ENCODE measurements around the gene ECEL1. TPM values are rescaled to one million over a fixed set of nuclear protein-coding genes. Genes with fewer than 3 reads are reported as not detected.
A peak's percentile ranks its signal among the peaks of the same experiment; 100 is the strongest.

Gene ECEL1
- total RNA-seq, 3 donors from 2014 or later = 0.16 to 0.24 TPM; not detected in 1

- ATAC-seq = no peak
- H3K4me3 ChIP-seq = no peak overlapping the region
- no peaks in the 10 kb centered on the region for H3K36me3 ChIP-seq (ENCODE audit: low read depth)
- intact Hi-C loops (cut with DNase I, micrococcal nuclease) = no loop called here
- DNase-seq = no peak
- H3K9me3 ChIP-seq = no peaks in the 10 kb centered on the region
- TF ChIP-seq, protein P1, sequence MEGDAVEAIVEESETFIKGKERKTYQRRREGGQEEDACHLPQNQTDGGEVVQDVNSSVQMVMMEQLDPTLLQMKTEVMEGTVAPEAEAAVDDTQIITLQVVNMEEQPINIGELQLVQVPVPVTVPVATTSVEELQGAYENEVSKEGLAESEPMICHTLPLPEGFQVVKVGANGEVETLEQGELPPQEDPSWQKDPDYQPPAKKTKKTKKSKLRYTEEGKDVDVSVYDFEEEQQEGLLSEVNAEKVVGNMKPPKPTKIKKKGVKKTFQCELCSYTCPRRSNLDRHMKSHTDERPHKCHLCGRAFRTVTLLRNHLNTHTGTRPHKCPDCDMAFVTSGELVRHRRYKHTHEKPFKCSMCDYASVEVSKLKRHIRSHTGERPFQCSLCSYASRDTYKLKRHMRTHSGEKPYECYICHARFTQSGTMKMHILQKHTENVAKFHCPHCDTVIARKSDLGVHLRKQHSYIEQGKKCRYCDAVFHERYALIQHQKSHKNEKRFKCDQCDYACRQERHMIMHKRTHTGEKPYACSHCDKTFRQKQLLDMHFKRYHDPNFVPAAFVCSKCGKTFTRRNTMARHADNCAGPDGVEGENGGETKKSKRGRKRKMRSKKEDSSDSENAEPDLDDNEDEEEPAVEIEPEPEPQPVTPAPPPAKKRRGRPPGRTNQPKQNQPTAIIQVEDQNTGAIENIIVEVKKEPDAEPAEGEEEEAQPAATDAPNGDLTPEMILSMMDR (IDR thresholded peaks at IDR 0.05) = no peak
- peaks cover 6% of the 10 kb centered on the region for H3K4me1 ChIP-seq (ENCODE audit: low read depth)
Observed at GRCh38 chr2:232503809-232504323, 16.2 kb upstream of the ECEL1 start.

GRCh38 chr2:232502911-232503808, 15.5 kb upstream of the ECEL1 start:
- Histone ChIP-seq H3K36me3 (ENCODE audit: low read depth) (no peaks in the 10 kb centered on the region), H3K4me1 (ENCODE audit: low read depth) (peaks cover 6% of the 10 kb centered on the region), H3K9me3 (no peaks in the 10 kb centered on the region), H3K4me3 (no peak overlapping the region)
- intact Hi-C loops (cut with DNase I, micrococcal nuclease) = no loop called here
- DNase-seq (peak in 1 of 3 donors; percentile 36), ATAC-seq (peak; percentile 29)
- TF ChIP-seq, protein P1 (IDR thresholded peaks at IDR 0.05) = no peak

GRCh38 chr2:232502511-232502910, 14.9 kb upstream of the ECEL1 start:
- Histone ChIP-seq H3K9me3 (no peaks in the 10 kb centered on the region), H3K4me3 (no peak overlapping the region), H3K36me3 (ENCODE audit: low read depth) (no peaks in the 10 kb centered on the region), H3K4me1 (ENCODE audit: low read depth) (peaks cover 6% of the 10 kb centered on the region)
- DNase-seq = no peak
- no peak for ATAC-seq
- TF ChIP-seq, protein P1 (IDR thresholded peaks at IDR 0.05) = no peak
- intact Hi-C loops (cut with DNase I, micrococcal nuclease) = no loop called here

DNA sequence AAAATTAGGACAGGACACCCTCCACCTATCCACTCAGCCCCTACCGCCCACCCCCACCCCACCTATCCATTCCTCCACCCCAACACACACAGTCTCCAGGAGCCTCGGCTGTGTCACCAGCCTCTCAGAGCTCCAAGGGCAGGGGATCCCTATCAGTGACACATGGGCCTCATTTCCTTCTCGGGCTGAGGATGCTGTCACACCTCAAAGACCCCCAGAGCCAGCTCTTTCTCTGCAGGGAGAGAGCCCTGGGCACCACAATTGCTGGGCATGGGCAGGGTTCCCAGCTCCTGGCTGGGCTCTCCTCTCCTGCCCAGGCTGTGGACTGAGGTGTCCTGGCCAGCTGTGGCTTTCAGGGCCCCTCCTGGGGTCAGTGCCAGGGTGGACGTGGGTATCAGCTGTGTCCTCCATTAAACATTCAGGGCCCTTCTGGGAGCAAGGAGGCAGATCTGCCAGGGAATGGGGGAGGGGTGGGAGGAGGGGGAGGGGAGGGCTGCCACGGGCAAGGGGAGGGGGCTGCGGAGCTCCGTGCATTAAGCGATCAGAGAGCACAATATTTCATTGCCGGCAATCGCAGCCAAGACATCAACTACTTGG, 14.3 kb upstream of the ECEL1 start:
- DNase-seq = no peak
- no peaks in the 10 kb centered on the region for H3K9me3 ChIP-seq
- H3K4me3 ChIP-seq = no peak overlapping the region
- intact Hi-C loops (cut with DNase I, micrococcal nuclease) = no loop called here
- H3K36me3 ChIP-seq (ENCODE audit: low read depth) = no peaks in the 10 kb centered on the region
- no peak for ATAC-seq
- TF ChIP-seq, protein P1 (IDR thresholded peaks at IDR 0.05) = no peak
- peaks cover 6% of the 10 kb centered on the region for H3K4me1 ChIP-seq (ENCODE audit: low read depth)

GRCh38 chr2:232501331-232501771, 13.7 kb upstream of the ECEL1 start:
- Histone ChIP-seq H3K9me3 (no peaks in the 10 kb centered on the region), H3K4me3 (no peak overlapping the region), H3K4me1 (ENCODE audit: low read depth) (peaks cover 6% of the 10 kb centered on the region), H3K36me3 (ENCODE audit: low read depth) (no peaks in the 10 kb centered on the region)
- ATAC-seq (no peak), DNase-seq (no peak)
- TF ChIP-seq, protein P1 (IDR thresholded peaks at IDR 0.05) = no peak
- intact Hi-C loops (cut with DNase I, micrococcal nuclease) = no loop called here

Measured in mucosa of descending colon (tissue), 3 donors.